Activated B cell treated with CpG ODN at 0.5 μM for 24 hours (primary cell): ENCODE data around the gene SPATA25. TPM values are rescaled to one million over a fixed set of nuclear protein-coding genes. Genes with fewer than 3 reads are reported as not detected.

Source experiments
- ATAC-seq: fragments of 200-7000 bp; cut with Tn5 transposase; one replicate; pipeline ENCODE4 v1.10.0; 2021; ENCODE audit warnings: low read depth, mild to moderate bottlenecking, moderate library complexity
- CTCF ChIA-PET: fragments of 350-600 bp; sonication (Branson Sonifier 250); formaldehyde crosslinking; loops from one replicate; lab custom pipeline; 2021; ENCODE audit warnings: antibody characterized with exemption; lab: Charles Lee
- POLR2A ChIA-PET: fragments of 350-600 bp; sonication (Branson Sonifier 250); formaldehyde crosslinking; loops from one replicate; lab custom pipeline; 2021; ENCODE audit warnings: antibody characterized with exemption; lab: Charles Lee
- DNase-seq: peaks from one replicate; pipeline ENCODE4 v3.0.0; 2022
- H3K27ac Mint-ChIP-seq: one replicate; pipeline ENCODE4 v1.8.0; 2020; ENCODE audit warnings: mixed read lengths
- H3K27me3 Mint-ChIP-seq: one replicate; pipeline ENCODE4 v1.8.0; 2021; ENCODE audit warnings: mixed read lengths
- H3K36me3 Mint-ChIP-seq: one replicate; pipeline ENCODE4 v1.8.0; 2021; ENCODE audit warnings: low read depth, mixed read lengths
- H3K4me1 Mint-ChIP-seq: one replicate; pipeline ENCODE4 v1.8.0; 2021; ENCODE audit warnings: mixed read lengths
- H3K4me3 Mint-ChIP-seq: one replicate; pipeline ENCODE4 v1.8.0; 2020; ENCODE audit warnings: mild to moderate bottlenecking, mixed read lengths
- H3K9me3 Mint-ChIP-seq: one replicate; pipeline ENCODE4 v1.8.0; 2020; ENCODE audit warnings: mixed read lengths
- intact Hi-C: fragments of 100-400 bp; cut with micrococcal nuclease; formaldehyde crosslinking; loops from one replicate; pipeline ENCODE4 v1.15.1; 2024
- total RNA-seq: library from RNA; stranded (reverse); gene quantifications from 2 replicates; pipeline ENCODE4 v1.2.3, GENCODE V29; 2022
- TF ChIP-seq, protein P1 (sequence below): fragments of 200-600 bp; IDR thresholded peaks from one replicate; pipeline ENCODE4 v1.8.0; 2022; ENCODE audit warnings: antibody characterized with exemption, mild to moderate bottlenecking

The SPATA25 gene
- total RNA-seq, 1 donor from 2014 or later: 0.53 TPM

- H3K4me1 Mint-ChIP-seq: no peaks in the 10 kb centered on the region
- no peak overlapping the region for H3K27ac Mint-ChIP-seq
- intact Hi-C loops: no loop called here
- no peaks in the 10 kb centered on the region for H3K36me3 Mint-ChIP-seq
- H3K27me3 Mint-ChIP-seq: peaks cover 15% of the 10 kb centered on the region
- TF ChIP-seq, protein P1, sequence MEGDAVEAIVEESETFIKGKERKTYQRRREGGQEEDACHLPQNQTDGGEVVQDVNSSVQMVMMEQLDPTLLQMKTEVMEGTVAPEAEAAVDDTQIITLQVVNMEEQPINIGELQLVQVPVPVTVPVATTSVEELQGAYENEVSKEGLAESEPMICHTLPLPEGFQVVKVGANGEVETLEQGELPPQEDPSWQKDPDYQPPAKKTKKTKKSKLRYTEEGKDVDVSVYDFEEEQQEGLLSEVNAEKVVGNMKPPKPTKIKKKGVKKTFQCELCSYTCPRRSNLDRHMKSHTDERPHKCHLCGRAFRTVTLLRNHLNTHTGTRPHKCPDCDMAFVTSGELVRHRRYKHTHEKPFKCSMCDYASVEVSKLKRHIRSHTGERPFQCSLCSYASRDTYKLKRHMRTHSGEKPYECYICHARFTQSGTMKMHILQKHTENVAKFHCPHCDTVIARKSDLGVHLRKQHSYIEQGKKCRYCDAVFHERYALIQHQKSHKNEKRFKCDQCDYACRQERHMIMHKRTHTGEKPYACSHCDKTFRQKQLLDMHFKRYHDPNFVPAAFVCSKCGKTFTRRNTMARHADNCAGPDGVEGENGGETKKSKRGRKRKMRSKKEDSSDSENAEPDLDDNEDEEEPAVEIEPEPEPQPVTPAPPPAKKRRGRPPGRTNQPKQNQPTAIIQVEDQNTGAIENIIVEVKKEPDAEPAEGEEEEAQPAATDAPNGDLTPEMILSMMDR: no peak
- ATAC-seq (no peak), DNase-seq (no peak)
- ChIA-PET CTCF (no interaction called here), POLR2A (interaction anchor here (0.6 to 1.1 kb wide), 2 partner anchors 10 kb away, joined by 4 to 7 read pairs; no protein-coding TSS in a partner anchor)
- no peaks in the 10 kb centered on the region for H3K9me3 Mint-ChIP-seq
- no peak overlapping the region for H3K4me3 Mint-ChIP-seq
Measured at GRCh38 chr20:45924391-45925261, 37.2 kb upstream of the SPATA25 start.

DNA sequence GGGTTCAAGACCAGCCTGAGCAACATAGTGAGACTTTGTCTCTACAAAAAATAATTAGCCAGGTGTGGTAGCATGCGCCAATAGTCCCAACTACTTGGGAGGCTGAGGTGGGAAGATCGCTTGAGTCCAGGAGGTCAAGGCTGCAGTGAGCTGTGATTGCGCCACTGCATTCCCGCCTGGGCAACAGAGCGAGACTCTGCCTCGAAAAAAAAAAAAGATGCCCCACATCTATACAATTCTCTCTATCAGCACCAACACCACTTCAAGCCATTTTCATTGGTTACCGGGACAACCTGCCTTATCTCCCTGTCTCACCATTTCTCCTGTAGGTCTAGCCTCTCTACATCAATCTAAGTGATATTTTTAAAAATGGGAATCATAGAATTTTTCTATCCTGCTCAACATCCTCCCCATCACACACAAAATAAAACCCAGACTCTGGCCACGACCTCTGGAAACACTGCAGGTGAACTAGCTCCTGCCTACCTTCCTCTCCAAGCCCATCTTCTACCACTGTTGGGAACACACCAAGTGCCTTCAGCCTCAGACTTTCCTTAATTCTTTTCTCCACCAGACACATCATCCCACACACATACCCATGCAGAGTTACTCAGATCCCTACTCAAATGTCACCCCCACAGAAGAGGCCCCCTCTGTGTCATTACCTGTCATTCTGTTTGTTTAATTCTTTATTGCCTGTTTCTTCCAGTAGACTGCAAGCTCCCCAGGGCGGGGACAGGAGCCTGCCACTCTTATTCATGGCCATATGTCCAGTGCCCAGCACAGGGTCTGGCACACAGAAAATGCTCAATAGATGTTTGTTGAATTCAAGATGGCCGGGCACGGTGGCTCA lies 34.1 kb upstream of the SPATA25 start:
- DNase-seq (no peak), ATAC-seq (no peak)
- no peak overlapping the region for H3K4me3 Mint-ChIP-seq
- H3K9me3 Mint-ChIP-seq: no peaks in the 10 kb centered on the region
- ChIA-PET POLR2A (no interaction called here), CTCF (no interaction called here)
- H3K27me3 Mint-ChIP-seq: peaks cover 23% of the 10 kb centered on the region
- TF ChIP-seq, protein P1: no peak
- intact Hi-C loops: no loop called here
- no peak overlapping the region for H3K27ac Mint-ChIP-seq
- no peaks in the 10 kb centered on the region for H3K4me1 Mint-ChIP-seq
- no peaks in the 10 kb centered on the region for H3K36me3 Mint-ChIP-seq

GRCh38 chr20:45920462-45921336 lies 33.3 kb upstream of the SPATA25 start:
- H3K4me1 Mint-ChIP-seq: no peaks in the 10 kb centered on the region
- intact Hi-C loops: no loop called here
- peaks cover 29% of the 10 kb centered on the region for H3K27me3 Mint-ChIP-seq
- DNase-seq (no peak), ATAC-seq (no peak)
- H3K9me3 Mint-ChIP-seq: no peaks in the 10 kb centered on the region
- H3K36me3 Mint-ChIP-seq: no peaks in the 10 kb centered on the region
- POLR2A ChIA-PET: no interaction called here
- H3K4me3 Mint-ChIP-seq: no peak overlapping the region
- TF ChIP-seq, protein P1: no peak
- H3K27ac Mint-ChIP-seq: no peak overlapping the region
- CTCF ChIA-PET: no interaction called here

DNA sequence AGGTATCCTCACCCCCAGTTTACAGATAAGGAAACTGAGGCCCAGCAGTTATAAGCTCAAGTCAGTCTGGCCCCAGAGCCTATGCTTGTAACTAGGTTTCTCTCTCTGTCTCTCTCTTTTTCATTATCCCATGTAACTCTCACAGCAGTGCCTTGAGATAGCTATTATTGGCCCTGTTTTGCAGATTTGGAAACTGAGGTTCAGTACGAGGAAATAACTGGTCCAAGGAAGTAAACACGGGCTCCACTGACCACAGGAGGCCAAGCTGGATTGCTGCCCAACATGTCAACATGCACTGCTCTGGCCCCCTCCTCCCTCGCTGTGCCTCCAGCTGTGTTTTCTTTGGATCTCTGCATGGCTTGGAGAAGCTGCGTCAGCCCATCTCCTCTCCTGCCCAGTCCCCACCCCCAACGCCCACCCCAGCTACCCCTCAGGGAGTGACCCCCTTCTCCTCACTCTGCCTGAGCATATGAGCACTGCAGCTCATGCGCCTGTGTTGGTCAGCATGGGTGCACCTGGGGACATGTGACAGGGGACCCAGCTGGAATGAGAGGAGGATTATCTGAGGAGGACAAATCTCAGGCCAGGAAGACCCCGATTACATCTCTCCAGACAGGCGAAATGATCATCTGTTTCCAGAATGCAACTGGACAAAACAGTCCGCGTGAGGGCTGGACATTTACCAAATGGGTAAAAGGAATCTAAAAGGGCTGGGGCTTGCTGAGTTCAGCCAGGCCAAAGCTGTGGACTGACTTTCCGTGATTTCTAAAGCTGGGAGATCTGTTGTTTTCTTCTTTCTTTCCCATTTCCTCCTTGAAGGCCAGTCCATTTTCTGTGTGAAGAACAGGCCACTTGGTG lies 32.3 kb upstream of the SPATA25 start:
- H3K4me3 Mint-ChIP-seq: no peak overlapping the region
- POLR2A ChIA-PET: no interaction called here
- DNase-seq (no peak), ATAC-seq (no peak)
- CTCF ChIA-PET: no interaction called here
- intact Hi-C loops: no loop called here
- H3K27ac Mint-ChIP-seq: no peak overlapping the region
- no peaks in the 10 kb centered on the region for H3K4me1 Mint-ChIP-seq
- H3K27me3 Mint-ChIP-seq: peaks cover 29% of the 10 kb centered on the region
- TF ChIP-seq, protein P1: no peak
- no peaks in the 10 kb centered on the region for H3K9me3 Mint-ChIP-seq
- no peaks in the 10 kb centered on the region for H3K36me3 Mint-ChIP-seq
